Measurements from ENCODE around the gene SLC30A10.
"Not testable (repeated sequence)": the region's sequence is repeated elsewhere in the genome, so short reads cannot be mapped to it uniquely, and the experiment has no call there.

Gene SLC30A10

DNA sequence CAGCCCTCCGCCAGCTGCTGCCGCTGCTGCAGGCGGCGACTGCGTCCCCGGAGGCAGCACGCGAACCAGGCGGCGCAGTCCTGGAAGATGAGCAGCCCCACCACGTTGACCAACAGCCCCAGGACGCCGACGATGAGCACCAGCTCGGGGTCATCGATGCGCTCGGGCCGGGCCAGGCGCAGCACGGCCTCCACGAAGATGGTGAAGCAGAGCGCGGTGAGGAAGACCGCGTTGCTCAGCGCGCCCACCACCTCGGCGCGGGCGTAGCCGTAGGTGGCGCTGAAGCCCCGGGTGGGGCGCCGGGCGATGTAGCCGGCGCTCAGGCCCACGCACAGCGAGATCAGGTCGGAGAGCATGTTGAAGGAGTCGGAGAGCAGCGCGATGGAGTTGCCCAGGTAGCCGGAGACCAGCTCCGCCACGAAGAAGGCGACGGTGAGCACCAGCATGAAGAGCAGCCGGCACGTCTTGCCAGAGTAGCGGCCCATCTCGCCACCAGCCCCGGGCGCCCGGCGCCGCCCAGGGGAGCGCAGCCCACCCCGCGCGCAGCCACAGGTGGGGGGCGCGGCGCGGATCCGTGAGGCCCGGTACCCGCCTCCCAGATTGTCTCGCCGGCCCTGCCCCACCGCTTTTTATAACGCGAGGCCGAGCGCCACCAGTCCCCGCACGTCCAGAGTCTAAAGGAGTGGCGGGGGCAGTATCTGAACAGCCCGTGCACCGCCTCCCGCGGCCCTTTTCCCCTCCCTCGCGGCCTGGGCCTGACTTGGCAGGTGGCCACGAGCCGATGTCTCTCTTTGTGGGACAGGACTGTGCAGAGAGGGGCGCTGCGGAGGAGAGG is at the start of gene SLC30A10:
TSS of gene SLC30A10 (minus strand) at position 602 of the 835 bp plus-strand sequence. CDS start at position 485, 117 bp downstream.
- no peak for DNase-seq

DNA sequence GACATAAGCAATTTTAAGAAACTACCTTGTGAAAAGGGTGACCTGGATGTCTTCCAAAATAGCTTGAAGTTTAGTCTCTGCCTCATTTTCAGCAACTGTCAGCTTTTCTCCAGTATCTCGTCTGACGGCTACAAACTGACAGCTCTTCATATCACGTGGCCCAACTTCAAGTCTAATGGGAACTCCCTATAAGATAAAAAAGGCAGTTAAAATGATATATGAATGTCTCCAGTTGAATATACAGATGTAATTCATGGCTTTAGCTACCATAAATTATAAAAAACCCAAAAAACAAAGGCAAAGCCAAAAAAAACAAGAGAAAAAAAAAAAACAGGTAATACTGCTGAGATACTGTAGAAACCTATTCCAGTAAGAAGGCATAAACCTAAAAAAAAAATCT is 44.9 kb upstream of the SLC30A10 start:
- DNase-seq = no peak

DNA sequence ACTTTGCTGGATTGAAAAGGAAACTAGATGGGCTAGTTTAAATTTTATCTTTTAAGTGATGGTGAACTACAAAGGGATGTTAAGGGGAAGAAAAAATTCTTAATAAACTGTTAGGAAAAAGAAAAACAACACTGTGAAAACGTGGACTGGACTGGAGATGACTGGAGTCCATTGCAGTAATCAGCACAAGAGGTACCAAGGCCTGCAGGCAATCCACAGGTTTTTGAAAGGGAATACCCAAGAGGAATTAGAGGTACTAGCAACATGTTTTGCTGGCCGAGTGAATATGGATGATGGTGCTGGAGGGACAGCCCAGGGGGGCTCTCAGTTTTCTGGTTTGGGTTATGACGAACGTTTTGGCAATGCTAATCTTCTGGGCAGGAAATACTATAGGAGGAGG is 39.0 kb upstream of the SLC30A10 start:
- DNase-seq = no peak

- no peak for DNase-seq
These were observed 37.7 kb upstream of the SLC30A10 start for GRCh38 chr1:219966071-219966349.

DNA sequence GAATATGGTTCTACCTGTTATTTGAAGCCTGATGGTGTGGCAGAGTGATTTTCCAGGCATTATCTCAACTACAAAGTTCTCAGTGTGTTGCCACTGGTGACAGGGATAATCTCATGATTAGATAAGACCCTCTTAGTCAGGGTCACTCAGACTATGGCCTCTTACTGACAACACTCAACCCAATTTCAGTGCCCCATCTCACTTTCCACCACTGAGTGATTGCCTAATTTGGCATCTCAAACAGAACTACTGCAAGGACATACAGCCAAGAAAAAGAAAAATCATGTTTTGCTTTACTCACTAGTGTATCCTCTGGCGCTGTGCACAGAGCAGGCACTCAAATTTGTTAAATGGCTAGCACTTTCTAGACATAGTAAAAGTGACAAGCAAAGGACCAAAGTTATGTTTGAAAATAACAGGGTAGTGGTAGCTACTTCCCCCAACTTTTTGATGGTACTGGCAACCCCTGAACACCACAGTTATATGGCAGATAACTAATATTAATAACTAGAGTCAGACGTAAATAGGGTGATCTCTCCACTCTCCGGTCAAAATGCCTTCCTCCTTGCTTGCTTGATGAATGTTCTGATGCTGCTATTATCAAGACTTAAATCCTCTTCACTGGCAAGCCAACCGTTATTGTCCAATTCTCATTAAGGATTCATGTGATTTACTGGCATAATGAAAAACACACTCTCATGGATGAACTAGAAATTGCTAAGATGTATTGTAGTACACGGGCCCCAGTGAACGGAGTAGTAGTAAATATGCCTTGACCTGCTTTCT is 37.1 kb upstream of the SLC30A10 start:
- DNase-seq = no peak

- no peak for DNase-seq
These were observed 35.1 kb upstream of the SLC30A10 start for GRCh38 chr1:219963432-219963831.

DNA sequence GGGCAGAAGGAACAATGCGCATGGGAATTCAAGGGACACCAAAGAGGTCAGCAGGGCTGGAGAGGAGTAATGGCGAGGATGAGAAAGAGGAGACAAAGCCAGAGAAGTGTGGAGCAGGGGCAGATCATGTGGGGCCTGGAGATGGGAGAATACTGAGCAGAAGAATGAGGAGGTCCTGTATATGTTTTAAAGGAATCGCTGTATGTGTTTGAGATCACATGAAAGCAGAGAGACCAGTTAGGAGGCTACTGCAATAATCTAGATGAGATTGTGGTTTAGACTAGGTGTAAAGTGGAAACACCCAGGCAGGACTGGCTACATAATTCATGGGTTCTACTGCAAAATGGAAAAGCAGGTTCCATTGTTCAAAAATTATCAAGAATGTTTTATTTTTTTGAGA is 33.3 kb upstream of the SLC30A10 start:
- no peak for DNase-seq

DNA sequence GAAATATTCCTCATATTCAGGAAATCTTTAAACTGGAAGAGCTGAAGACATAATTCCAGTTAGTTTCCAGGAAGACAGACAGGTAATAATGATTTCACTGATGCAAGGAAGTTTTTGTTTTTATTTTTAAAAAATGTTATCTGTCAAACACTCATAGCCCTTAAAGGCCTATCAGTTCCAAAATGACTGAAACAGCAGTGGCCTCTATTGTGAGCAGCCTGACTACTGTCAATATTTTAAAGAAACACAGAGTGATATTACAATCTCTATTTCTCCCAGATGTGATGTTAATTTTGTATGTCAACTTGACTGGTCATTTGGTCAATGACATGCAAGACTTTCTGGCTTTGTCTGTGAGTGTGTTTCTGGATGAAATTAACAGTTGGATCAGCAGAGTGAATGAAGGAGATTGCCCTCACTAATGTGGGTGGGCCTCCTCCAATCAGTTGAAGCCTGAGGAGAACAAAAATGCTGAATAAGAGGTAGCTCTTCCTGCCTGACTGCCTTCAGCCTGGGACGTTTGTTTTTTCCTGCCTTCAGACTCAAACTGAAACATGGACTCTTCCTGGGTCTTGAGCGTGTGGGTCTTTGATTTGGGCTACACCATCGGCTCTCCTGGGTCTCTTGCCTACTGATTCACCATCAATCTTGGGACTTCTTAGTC is 31.3 kb upstream of the SLC30A10 start:
- DNase-seq = no peak

- DNase-seq = no peak
These were observed 30.6 kb upstream of the SLC30A10 start for GRCh38 chr1:219958875-219959417.

DNA sequence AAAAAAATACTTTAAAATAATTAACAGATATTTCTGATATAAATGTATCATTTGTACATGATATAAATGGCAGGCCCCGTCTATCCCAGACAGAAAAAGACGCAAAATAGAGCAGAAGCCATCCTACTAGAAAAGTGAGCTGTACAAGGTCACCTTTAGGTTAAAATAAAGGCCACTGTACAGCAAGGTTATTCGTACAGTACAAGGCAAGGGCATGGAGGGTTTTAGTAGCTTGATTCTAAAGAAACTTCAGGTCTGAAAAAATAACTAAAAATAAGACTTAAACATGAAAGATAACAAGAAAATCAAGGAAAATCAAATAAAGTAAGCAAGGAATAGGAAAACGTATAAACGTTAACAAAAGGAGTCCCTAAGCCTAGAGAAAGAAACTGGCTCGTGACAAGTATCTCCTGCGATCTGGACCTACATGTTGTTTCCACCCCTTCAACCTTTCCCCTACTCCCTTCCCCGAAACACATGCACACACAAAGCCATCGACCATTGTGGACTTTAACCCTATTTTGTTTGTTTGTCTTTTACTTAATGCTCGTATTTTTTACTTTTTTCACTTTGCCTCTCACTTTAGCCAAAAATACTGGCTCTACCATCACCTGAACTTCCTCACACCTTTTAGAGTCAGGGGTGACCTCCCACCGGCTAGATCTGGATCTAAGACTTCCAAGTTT is 26.5 kb upstream of the SLC30A10 start:
- no peak for DNase-seq

DNA sequence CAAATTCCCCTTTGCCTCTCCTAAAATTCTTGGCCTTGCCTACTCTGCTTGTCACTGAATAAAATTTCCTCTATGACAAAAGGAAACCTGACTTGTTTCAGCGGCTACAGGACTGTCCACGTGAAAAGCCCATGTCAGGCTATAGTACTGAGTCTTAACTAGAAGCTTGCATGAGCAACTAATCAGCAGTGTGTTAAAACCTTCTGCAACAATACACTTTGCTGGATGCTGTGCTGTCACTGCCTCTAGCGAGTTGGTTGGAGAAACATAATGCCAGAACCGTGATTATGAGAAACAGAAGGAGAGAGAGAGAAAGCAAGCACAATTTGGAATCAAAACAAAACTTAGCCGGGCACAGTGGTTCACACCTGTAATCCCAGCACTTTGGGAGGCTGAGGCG is 25.7 kb upstream of the SLC30A10 start:
- no peak for DNase-seq

GRCh38 chr1:219952361-219952760 is 24.0 kb upstream of the SLC30A10 start:
- DNase-seq = no peak

- not testable (repeated sequence) for DNase-seq
These were observed 20.9 kb upstream of the SLC30A10 start for GRCh38 chr1:219949227-219949626.

- not testable (repeated sequence) for DNase-seq
These were observed 20.4 kb upstream of the SLC30A10 start for GRCh38 chr1:219948766-219949165.

DNA sequence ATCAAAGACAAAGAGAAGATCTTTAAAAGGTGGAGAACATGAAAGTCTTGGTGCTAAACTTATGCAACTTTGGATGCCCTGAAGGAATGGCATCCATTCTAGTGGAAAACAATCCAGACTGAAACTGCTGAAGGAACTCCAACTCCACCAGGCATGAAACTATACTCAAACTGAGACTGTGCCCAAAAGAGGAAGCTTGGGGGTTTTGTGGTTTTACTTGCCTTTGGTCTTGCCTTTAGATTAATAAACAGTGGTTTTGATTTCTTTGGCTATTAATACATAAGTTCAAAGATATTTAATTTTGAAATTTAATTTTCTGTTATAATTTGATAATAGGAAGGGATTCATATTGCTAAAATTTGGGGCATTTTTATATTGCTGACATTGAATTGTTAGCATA is 17.4 kb upstream of the SLC30A10 start:
- DNase-seq = no peak

DNA sequence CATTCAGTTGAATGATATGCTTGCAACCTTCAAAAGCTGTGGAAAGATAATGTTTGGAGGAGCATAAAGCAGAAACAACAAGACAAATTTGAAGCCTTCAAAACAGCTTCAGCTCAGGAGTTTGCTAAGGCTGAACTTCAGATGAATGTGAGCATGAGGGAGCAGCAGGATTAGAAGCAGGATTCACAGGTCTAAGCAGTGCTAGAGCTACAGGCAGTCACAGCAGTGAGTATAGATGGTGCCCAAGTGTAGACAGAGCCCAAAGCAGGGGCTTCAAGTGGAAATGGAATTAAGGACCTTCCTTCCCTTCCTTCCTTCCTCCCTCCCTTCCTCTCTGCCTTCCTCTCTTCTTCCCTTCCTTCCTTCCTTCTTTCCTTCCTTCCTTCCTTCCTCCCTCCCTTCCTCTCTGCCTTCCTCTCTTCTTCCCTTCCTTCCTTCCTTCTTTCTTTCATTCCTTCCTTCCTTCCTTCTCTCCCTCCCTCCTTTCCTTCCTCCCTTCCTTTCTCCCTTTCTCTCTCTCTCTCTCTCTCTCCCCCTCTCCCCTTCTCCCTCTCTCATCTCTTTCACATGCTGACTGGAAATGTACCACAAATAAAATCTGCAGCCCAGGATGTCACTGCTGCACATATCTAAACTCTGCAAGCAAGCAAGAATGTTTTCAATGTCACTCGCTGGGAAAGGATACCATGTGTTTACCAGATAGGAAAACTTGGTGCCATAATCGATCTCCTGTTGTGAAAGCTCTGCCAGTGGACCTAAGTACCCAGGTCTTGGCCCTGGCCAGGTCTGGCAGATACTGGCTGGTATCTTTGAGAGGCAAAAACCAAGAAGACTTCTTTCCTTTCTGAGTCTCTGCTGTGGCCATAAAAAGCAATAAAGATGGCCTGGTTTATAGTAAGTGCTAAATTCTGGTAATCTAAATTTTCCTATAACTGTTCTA is 13.1 kb upstream of the SLC30A10 start:
- no peak for DNase-seq

DNA sequence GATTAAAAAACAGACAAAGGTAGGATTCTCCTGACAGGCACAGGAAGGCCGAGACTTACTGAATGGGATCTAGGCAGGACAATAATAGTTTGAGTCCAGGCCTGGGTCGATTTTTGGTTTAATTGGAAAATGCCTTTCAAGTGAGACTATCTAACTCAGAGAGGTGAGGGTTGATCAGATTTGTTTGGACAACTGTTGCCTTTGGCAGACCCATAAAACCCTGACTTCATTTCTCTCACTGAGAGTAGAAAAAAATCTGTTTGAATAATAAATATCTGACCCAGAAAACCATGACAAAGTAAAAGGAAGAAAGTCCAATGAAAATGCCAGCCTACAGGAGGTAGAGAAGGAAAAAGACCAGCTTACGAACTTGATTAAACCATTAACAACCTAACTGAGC is 12.3 kb upstream of the SLC30A10 start:
- no peak for DNase-seq

- DNase-seq = peak; percentile 61
These were observed 10.3 kb upstream of the SLC30A10 start for GRCh38 chr1:219938706-219939105.

DNA sequence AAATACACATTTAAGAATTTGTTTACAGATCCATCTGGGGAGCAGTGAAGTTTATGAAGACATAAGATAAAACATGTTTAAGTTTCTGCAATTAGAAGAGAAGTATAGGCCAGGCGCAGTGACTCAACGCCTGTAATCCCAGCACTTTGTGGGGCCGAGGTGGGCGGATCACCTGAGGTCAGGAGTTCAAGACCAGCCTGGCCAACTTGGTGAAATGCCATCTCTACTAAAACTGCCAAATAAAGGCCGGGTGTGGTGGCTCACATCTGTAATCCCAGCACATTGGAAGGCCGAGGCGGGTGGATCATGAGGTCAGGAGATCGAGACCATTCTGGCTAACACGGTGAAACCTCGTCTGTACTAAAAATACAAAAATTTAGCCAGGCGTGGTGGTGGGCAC is 5.4 kb upstream of the SLC30A10 start:
- DNase-seq = not testable (repeated sequence)

DNA sequence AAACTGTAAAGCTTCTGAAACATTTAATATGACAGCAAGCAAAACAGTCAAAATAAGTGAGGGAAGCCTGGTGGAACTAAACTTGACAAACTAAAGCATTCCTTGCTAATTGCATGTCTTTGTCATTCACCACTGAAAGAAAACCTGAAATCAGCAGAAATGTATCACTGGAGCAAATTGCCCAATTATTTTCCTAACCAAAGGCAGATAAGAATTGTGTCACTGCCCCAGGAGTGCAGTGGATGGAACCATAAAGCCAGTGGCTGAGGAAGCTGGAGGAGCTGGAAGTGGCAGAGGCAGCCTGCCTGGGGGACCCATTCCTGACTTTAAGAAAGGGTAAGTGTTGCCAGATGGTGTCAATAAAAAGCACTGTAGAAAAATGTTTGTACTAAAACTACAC is 2.7 kb upstream of the SLC30A10 start:
- no peak for DNase-seq

DNA sequence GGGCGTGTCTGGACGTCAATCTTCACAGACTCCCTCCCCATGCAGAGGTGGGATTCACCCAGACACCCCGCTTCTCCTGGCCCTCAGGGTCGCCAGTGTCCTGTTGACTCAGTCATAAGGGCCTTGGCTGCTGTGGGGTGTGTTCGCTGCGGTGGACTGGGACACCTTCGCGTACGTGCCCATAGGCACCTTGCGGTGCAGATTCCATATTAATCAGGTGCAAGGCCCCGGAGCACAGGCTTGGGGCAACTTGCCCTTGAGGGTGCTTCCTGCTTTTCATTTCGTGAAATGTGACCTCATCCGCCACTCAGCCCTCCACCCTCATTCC is 398 bp upstream of the SLC30A10 start:
- no peak for DNase-seq
